ENCODE results near the gene DLG2.

- TF ChIP-seq CTCF (IDR thresholded peaks at IDR 0.05; ENCODE audit: low read length) = no peak
- no peak for TF ChIP-seq EZH2 (optimal IDR thresholded peaks at IDR 0.05; ENCODE audit: low read depth, low read length)
- TF ChIP-seq EZH2phosphoT487 (IDR thresholded peaks at IDR 0.05; ENCODE audit: low read length) = no peak
Measured at GRCh38 chr11:84476581-84476980, 1150.6 kb downstream of the DLG2 start.

All from MM.1S (cell line).